OCI-LY3 (cell line): ENCODE results near the gene SKIDA1.

Experiments
- CTCF ChIP-seq: fragments of 200-600, 300-600 bp; sonication (generic); IDR thresholded peaks from 2 replicates; pipeline ENCODE4 v1.5.1; 2014; ENCODE audit warnings: antibody characterized with exemption, low read length, low read depth
- EZH2phosphoT487 ChIP-seq: fragments of 200-600 bp; shearing (Covaris generic); IDR thresholded peaks from 2 replicates; pipeline ENCODE4 v1.6.1; 2018; ENCODE audit warnings: antibody characterized with exemption, mixed run types, low read depth

GRCh38 chr10:21547246-21547645 lies 21.8 kb upstream of the SKIDA1 start:
- TF ChIP-seq CTCF: no peak
- TF ChIP-seq EZH2phosphoT487: no peak
